Measurements from ENCODE around the gene PPWD1. TPM values are rescaled to one million over a fixed set of nuclear protein-coding genes. Genes with fewer than 3 reads are reported as not detected.

The PPWD1 gene
- total RNA-seq, 3 donors from 2014 or later, result 59.6 to 71.0 (median 64.0) TPM

DNA sequence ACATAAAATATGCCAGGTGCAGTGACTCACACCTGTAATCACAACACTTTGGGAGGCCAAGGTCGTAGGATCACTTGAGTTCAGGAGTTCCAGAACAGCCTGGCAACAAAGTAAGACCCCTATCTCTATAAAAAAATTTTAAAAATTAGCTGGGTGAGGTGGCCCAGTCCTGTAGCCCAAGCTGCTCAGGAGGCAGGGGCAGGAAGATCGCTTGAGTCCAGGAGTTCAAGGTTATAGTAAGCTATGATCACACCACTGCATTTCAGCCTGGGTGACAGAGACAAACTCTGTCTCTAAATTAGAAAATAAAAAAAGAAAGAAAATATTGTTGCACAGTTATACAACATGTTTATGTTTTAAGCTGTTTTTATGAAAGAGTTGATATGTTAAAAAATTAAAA is 6.9 kb upstream of the PPWD1 start:
- H3K4me1 ChIP-seq, result no peaks in the 10 kb centered on the region
- DNase-seq (ENCODE audit: low spot score in 2 of 2), result no peak
- no peaks in the 10 kb centered on the region for H3K9me3 ChIP-seq
- no peak overlapping the region for H3K27ac ChIP-seq
- intact Hi-C loops (cut with DNase I; ENCODE audit: low total_unique reads), result no loop called here
- no peak for TF ChIP-seq POLR2AphosphoS5 (IDR thresholded peaks at IDR 0.05)
- TF ChIP-seq, protein P1, sequence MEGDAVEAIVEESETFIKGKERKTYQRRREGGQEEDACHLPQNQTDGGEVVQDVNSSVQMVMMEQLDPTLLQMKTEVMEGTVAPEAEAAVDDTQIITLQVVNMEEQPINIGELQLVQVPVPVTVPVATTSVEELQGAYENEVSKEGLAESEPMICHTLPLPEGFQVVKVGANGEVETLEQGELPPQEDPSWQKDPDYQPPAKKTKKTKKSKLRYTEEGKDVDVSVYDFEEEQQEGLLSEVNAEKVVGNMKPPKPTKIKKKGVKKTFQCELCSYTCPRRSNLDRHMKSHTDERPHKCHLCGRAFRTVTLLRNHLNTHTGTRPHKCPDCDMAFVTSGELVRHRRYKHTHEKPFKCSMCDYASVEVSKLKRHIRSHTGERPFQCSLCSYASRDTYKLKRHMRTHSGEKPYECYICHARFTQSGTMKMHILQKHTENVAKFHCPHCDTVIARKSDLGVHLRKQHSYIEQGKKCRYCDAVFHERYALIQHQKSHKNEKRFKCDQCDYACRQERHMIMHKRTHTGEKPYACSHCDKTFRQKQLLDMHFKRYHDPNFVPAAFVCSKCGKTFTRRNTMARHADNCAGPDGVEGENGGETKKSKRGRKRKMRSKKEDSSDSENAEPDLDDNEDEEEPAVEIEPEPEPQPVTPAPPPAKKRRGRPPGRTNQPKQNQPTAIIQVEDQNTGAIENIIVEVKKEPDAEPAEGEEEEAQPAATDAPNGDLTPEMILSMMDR (IDR thresholded peaks at IDR 0.05), result no peak
- TF ChIP-seq POLR2A (IDR thresholded peaks at IDR 0.05), result no peak
- no peaks in the 10 kb centered on the region for H3K27me3 ChIP-seq
- H3K4me3 ChIP-seq, result no peak overlapping the region
- H3K36me3 ChIP-seq, result no peaks in the 10 kb centered on the region

GRCh38 chr5:65556718-65557117 is 6.4 kb upstream of the PPWD1 start:
- intact Hi-C loops (cut with DNase I; ENCODE audit: low total_unique reads), result no loop called here
- Histone ChIP-seq H3K27ac (no peak overlapping the region), H3K4me3 (no peak overlapping the region), H3K9me3 (no peaks in the 10 kb centered on the region), H3K4me1 (no peaks in the 10 kb centered on the region), H3K27me3 (no peaks in the 10 kb centered on the region), H3K36me3 (no peaks in the 10 kb centered on the region)
- no peak for DNase-seq (ENCODE audit: low spot score in 2 of 2)
- TF ChIP-seq POLR2A (IDR thresholded peaks at IDR 0.05) (no peak), POLR2AphosphoS5 (IDR thresholded peaks at IDR 0.05) (no peak)
- TF ChIP-seq, protein P1 (IDR thresholded peaks at IDR 0.05), result no peak

DNA sequence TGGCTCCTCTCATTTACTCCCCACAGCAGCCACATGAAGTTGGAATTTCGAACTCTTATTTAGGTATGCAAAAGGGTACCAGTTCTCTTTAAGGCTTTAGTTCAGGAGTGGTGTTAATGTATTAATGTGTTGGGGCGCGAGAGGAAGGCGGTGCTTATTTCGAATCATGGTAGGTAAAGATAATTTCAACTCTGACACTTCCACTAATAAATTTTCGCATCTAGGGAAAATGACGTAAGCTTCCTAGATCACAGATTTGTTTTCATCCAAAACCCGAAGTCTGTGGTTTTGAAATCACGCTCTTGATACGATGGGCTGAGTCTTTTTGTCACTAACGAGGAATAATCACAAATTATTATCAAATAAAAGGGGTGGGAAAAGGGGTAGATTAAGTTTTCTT is 681 bp downstream of the PPWD1 start:
- Histone ChIP-seq H3K4me3 (peak overlapping the region; percentile 76 to 89 (median 84)), H3K27me3 (no peaks in the 10 kb centered on the region), H3K9me3 (no peaks in the 10 kb centered on the region), H3K36me3 (peaks cover 2% of the 10 kb centered on the region), H3K4me1 (peaks cover 0 to 3% of the 10 kb centered on the region in 2 donors), H3K27ac (peak overlapping the region in 1 of 2 donors; percentile 92)
- intact Hi-C loops (cut with DNase I; ENCODE audit: low total_unique reads), result no loop called here
- no peak for DNase-seq (ENCODE audit: low spot score in 2 of 2)
- TF ChIP-seq, protein P1 (IDR thresholded peaks at IDR 0.05), result no peak
- TF ChIP-seq POLR2AphosphoS5 (IDR thresholded peaks at IDR 0.05), result no peak
- no peak for TF ChIP-seq POLR2A (IDR thresholded peaks at IDR 0.05)

DNA sequence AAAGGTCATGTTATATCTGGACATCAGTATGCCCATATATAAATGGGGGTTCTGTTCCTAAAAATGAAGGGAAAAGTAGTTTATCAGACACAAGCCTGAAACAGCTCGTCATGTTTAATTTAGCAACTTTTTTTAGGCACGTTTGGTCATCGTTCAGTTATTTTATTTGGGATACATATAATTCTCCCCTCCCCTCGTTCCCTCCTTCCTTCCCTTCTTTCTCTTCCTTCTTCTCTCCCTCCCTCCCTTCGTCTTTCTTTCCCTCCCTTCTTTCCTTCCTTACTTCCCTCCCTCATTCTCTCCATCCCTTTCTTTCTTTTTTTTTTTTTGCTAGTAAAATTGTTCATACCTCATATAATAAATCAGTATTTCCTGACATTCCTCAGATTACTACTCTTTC is 3.4 kb downstream of the PPWD1 start:
- no peak for DNase-seq (ENCODE audit: low spot score in 2 of 2)
- TF ChIP-seq POLR2AphosphoS5 (IDR thresholded peaks at IDR 0.05) (no peak), POLR2A (IDR thresholded peaks at IDR 0.05) (no peak)
- TF ChIP-seq, protein P1 (IDR thresholded peaks at IDR 0.05), result no peak
- Histone ChIP-seq H3K4me1 (peaks cover 0 to 3% of the 10 kb centered on the region in 2 donors), H3K27me3 (no peaks in the 10 kb centered on the region), H3K36me3 (peaks cover 11% of the 10 kb centered on the region), H3K9me3 (no peaks in the 10 kb centered on the region), H3K4me3 (no peak overlapping the region), H3K27ac (no peak overlapping the region)
- intact Hi-C loops (cut with DNase I; ENCODE audit: low total_unique reads), result no loop called here

- H3K4me1 ChIP-seq, result no peaks in the 10 kb centered on the region
- DNase-seq (ENCODE audit: low spot score in 2 of 2), result no peak
- H3K27ac ChIP-seq, result no peak overlapping the region
Observed at GRCh38 chr5:65570598-65571226, 7.6 kb downstream of the PPWD1 start.

More at GRCh38 chr5:65570598-65571226, 7.6 kb downstream of the PPWD1 start:
- no peak overlapping the region for H3K4me3 ChIP-seq
- peaks cover 11% of the 10 kb centered on the region for H3K36me3 ChIP-seq
- H3K27me3 ChIP-seq, result no peaks in the 10 kb centered on the region
- intact Hi-C loops (cut with DNase I; ENCODE audit: low total_unique reads), result no loop called here
- no peaks in the 10 kb centered on the region for H3K9me3 ChIP-seq
- TF ChIP-seq POLR2AphosphoS5 (IDR thresholded peaks at IDR 0.05) (no peak), POLR2A (IDR thresholded peaks at IDR 0.05) (no peak)
- TF ChIP-seq, protein P1 (IDR thresholded peaks at IDR 0.05), result no peak
